H7 (cell line): ENCODE measurements around the gene FCHO1. TPM values are rescaled to one million over a fixed set of nuclear protein-coding genes. Genes with fewer than 3 reads are reported as not detected.

Experiments used
- DNase-seq: peaks from one replicate; pipeline ENCODE4 v3.0.0; 2012
- H3K27me3 ChIP-seq: 2 replicates; pipeline ENCODE4 v1.6.0; 2011; ENCODE audit warnings: mild to moderate bottlenecking, low read length; ENCODE audit not compliant: control insufficient read depth, insufficient read depth
- H3K36me3 ChIP-seq: replicated peaks from 2 replicates; pipeline ENCODE4 v1.5.1; 2011; ENCODE audit warnings: low read length; ENCODE audit not compliant: control insufficient read depth, insufficient read depth
- H3K4me3 ChIP-seq: 2 replicates; pipeline ENCODE4 v1.5.1; 2011; ENCODE audit warnings: low read depth, mild to moderate bottlenecking, control low read depth, low read length, moderate library complexity; ENCODE audit not compliant: insufficient read depth
- total RNA-seq: library from RNA; depleted of rRNA; stranded (reverse); fragments of >200 nt; shearing (Covaris generic); gene quantifications from 2 replicates; pipeline ENCODE4 v1.2.3, GENCODE V29; 2014

Gene FCHO1
- total RNA-seq, 1 experiment from 2014 or later: 21.6 TPM

DNA sequence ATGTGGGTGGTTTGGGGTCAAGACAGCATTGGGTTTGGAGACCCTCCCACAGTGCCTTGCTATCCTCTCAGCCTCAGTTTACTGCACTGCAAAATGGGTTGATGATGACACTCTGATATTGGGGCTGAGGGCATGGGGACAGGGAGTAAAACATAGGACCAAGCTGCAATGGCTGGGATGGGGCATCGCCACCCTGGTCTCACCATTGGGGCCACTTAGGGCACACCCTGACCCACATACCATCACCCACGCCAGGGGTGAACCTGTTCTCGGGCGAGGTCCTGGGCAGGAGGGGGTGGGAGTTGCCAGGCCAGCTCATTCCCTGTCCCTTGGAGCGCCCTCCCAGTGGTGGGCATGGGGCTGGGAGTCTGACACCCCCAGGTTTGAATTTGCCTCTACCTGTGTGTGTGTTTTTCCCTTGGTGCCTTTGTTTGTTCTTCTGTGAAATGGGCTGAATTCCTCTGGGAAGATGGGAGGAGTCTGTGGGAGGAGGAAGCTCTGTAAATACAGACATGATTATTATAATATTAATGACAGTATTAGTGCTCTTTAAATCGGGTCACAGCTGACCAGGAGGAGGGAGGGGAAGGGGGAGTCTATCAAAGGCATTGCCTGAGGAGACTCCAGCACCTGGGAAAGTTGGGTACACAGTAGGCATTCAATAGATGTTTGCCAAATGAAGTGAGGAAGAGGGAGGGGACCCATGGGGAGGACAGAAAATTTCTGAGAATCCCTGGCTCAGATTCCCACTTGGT, 2.2 kb upstream of the FCHO1 start:
- Histone ChIP-seq H3K4me3 (no peak overlapping the region), H3K36me3 (no peaks in the 10 kb centered on the region), H3K27me3 (peaks cover 3% of the 10 kb centered on the region; the same call in 1 of the 2 replicates)
- peak; percentile 38 for DNase-seq

DNA sequence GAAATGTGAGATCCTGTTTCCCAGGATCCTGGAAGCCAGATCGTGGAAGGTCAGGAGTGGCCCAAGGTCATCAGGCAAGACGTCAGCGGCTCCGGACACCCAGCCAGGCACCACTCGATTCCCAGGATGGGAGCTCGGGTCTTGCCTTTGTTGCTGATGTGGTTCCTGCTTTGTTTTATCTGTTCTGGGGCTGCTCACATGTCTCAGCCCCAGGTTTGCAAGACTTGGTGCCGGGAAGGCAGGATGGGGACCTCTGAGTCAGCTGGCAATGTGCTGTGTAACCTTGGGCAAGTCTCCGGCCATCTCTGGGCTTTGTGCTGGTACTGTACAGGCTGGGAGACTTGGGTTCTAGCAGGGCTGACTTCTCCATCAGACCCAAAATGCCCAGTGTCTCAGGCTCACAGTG, 1.4 kb upstream of the FCHO1 start:
- peaks cover 3% of the 10 kb centered on the region; the same call in 1 of the 2 replicates for H3K27me3 ChIP-seq
- no peaks in the 10 kb centered on the region for H3K36me3 ChIP-seq

DNA sequence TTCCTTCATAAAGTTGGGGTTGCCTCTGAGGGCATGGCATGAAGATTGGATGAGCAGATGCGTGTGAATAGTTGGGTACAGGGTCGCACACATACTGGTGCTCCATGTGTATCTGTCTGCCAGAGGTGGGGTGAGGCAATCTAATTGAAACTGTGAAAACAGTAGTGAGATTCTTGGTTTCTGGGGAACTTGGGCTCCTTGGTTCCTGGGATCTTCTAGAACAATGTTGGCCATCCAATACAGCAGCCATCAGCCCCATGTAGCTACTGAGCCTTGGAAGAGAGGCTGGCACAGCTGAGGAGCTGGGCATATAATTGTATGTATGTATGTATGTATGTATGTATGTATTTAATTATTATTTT, 616 bp downstream of the FCHO1 start:
- no peak for DNase-seq
- Histone ChIP-seq H3K36me3 (no peaks in the 10 kb centered on the region), H3K27me3 (peaks cover 3% of the 10 kb centered on the region; the same call in 1 of the 2 replicates), H3K4me3 (no peak overlapping the region)

More for the DNA sequence above, 1.4 kb upstream of the FCHO1 start:
- H3K4me3 ChIP-seq: no peak overlapping the region
- DNase-seq: peak; percentile 43

DNA sequence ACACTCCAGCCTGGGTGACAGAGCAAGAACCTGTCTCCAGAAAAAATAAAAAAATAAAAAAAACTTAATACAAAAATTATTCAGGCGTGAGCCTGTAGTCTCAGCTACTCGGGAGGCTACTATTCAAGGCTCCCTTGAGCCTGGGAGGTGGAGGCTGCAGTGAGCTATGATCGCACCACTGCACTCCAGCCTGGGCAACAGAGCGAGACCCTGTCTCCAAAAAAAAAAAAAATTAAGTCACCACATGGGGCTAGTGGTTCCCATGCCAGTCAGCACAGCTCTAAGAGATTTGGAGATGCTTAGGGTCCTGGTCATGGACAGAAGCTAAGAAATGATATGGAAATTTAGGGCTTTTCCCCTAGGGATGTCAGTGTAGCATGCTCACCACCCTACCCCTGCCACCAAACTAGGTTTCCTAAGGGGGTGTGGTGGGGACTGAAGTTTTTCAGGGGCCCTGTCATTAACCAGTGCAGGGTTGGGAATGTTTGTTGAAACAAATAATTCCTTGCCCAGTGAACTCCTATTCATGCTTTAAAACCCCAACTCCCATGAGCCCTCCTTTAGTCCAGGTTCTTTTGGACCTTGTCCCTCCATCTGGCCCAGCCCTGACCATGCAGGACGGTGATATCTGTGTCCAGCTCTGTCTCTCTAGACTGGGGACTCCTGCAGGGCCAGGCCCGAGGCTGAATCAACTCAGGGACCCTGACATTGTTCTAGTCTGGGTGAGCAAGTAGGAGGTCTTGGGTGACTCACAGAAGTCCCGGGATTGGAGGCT, 1.8 kb downstream of the FCHO1 start:
- peaks cover under 1% of the 10 kb centered on the region; the same call in 1 of the 2 replicates for H3K27me3 ChIP-seq
- no peaks in the 10 kb centered on the region for H3K36me3 ChIP-seq
- peak; percentile 12 for DNase-seq
- H3K4me3 ChIP-seq: no peak overlapping the region

DNA sequence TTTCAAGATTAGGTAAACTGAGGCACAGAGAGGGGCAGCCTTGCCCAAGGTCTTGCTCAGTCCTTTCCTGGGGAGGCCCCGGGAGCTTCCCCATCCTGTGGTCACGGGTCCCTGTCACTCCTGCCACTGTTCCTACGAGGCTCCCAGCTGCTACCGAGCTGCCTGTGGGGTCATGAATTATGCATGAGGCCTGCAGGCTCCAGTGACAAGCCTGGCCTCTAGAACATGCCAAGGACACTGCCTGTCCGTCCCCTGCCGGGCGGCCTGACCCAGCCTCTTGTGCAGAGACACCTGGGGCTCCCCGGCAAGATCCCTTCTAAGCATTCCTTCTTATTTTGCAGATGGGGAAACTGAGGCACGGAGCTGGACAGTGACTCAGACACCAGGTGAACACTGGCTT, 2.7 kb downstream of the FCHO1 start:
- DNase-seq: peak; percentile 57

DNA sequence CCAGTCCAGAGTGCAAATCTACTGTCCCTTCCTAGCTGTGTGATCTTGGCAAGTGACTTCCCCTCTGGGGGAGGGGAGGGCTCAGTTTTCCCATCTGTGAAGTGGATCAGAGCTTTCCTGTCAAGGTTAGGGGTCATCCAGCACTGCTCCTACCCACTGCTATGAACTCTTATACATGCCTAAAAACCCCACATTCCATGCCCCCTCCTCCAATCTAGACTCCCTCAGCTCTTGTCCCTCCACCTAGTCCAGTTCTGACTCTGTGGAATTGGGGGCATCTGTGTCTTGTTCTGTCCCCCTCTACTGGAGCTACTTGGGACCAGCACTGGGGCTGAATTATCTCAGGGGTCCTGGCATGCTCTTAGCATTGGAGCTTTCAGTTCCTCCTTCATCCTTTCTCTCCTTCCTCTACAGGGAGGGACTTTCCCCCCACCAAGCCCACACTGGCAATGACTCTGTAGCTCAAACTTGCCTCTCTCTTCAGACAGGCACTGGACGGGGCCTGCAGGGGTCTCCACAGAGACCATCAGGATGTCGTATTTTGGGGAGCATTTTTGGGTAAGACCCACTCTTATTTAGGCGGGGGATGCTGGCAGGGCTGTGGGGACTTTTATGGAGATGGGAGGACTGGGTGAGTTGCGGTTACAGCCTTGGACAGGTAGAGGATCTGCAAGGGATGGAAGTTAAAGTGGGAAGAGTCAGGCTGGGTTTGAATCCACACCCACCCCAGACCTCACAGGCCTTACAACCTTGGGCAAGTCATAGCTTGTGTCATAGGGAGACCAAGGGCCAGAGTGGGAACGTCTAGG, 3.6 kb downstream of the FCHO1 start:
- peak; percentile 34 for DNase-seq
- Histone ChIP-seq H3K4me3 (no peak overlapping the region), H3K27me3 (no peaks in the 10 kb centered on the region), H3K36me3 (no peaks in the 10 kb centered on the region)

More for the DNA sequence above, 2.7 kb downstream of the FCHO1 start:
- H3K27me3 ChIP-seq: no peaks in the 10 kb centered on the region; the same call in 1 of the 2 replicates
- no peak overlapping the region for H3K4me3 ChIP-seq
- H3K36me3 ChIP-seq: no peaks in the 10 kb centered on the region

DNA sequence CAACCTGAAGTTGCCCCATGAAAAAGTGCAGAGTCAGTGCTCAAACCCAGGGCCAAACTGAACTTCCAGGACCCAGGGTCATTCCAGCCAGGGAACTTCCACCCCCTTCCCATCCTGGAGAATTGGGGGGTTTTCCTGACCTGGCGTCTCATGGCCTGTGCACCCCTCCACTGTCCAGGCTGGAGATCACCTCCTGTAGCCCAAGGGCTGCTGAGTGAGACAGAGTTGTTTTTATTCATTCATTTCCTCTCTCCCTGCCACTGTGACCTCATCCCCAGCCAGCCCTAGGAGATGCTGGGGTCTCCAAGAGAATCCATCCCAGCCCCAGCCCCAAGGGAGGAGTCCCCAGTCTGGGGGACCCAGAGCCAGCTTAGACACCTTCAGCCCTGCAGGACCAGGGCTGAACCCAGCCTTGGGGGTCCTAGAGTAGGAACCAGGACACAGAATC, 4.2 kb downstream of the FCHO1 start:
- H3K27me3 ChIP-seq: no peaks in the 10 kb centered on the region
- H3K36me3 ChIP-seq: no peaks in the 10 kb centered on the region
- H3K4me3 ChIP-seq: no peak overlapping the region
- no peak for DNase-seq

DNA sequence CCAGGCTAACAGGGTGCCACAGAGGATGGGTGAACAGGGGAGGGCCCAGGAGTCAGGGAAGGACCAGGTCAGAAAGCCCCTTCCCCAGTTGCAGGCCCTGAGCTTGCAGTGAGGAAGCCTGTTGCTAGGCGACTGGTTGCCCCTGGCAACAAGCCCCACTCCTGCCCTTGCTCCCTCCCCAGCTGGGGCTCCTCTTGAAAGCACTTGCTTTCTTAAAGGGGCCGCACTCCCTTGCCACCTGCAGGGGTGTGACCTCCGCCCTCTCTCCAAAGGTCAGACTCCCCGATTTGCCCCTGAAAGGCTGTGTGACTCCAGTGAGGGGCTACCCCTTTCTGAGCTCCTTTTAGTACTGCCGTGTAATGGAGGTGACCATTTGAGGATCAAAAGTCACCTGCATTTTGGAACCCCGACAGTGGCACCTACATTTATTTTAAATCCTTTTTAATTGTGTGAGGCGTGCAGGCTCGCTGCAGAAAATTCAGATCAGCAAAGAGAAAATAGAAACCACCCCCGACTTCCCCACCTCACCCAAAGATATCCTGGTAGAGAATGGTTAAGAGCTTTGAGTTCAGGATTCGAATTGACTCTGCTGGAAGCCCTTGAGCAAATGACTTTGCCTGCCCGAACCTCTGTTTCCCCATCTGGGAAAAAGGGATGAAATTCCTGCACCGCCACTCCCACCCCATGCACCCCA, 4.8 kb downstream of the FCHO1 start:
- Histone ChIP-seq H3K36me3 (no peaks in the 10 kb centered on the region), H3K27me3 (no peaks in the 10 kb centered on the region), H3K4me3 (no peak overlapping the region)
- DNase-seq: peak; percentile 94

DNA sequence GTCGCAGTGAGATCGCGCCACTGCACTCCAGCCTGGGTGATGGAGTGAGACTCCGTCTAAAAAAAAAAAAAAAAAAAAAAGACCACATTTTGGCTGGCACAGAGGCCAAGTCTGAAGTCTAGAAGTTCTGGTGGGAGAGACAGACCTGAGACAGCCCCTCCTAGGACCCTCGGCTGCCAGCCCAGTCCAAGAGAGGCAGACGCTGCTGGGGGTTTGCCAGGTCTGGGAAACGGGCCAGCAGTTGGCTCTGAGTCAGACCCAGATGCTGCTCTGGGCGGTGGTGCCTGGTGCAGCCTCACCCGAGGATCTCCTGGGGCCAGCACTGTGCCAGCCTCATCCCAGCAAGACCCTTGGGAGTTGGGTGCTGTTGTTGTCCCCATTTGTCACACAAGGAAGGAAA, 5.8 kb downstream of the FCHO1 start:
- Histone ChIP-seq H3K4me3 (no peak overlapping the region), H3K27me3 (no peaks in the 10 kb centered on the region), H3K36me3 (no peaks in the 10 kb centered on the region)
- DNase-seq: no peak

DNA sequence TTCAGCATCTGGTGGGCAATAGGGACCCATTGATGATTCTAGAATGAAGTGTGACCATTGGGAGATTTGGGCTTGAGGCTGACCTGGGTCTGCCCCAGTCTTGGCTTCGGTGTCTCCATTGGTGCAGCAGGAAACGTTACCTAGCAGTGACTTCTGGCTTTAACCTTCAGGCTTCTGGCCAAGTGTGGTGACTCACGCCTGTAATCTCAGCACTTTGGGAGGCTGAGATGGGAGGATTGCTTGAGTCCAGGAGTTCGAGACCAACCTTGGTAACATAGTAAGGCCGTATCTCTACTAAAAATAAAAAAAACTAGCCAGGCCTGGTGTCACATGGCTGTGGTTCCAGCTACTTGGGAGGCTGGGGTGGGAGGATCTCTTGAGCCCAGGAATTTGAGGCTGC, 7.2 kb downstream of the FCHO1 start:
- no peak overlapping the region for H3K4me3 ChIP-seq
- no peaks in the 10 kb centered on the region for H3K36me3 ChIP-seq
- DNase-seq: no peak
- no peaks in the 10 kb centered on the region for H3K27me3 ChIP-seq

DNA sequence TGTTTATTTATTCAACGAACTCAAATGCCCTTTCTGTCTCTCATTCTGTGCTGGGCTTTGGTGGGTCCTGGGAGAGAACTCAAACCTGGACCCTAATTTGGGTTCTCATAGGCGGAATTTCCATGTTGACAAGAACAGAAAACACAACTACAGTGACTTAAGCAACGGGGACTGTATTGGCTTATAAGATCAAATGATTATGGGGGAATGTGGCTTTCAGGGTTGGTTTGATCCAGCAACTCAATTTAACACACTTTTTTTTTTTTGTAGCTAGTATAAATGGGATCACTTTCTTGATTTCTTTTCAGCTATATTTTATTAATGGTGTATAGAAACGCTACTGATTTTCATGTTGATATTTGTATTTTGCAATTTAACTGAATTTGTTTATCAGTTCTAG, 9.9 kb downstream of the FCHO1 start:
- DNase-seq: no peak
- H3K4me3 ChIP-seq: no peak overlapping the region
- no peaks in the 10 kb centered on the region for H3K27me3 ChIP-seq
- no peaks in the 10 kb centered on the region for H3K36me3 ChIP-seq

DNA sequence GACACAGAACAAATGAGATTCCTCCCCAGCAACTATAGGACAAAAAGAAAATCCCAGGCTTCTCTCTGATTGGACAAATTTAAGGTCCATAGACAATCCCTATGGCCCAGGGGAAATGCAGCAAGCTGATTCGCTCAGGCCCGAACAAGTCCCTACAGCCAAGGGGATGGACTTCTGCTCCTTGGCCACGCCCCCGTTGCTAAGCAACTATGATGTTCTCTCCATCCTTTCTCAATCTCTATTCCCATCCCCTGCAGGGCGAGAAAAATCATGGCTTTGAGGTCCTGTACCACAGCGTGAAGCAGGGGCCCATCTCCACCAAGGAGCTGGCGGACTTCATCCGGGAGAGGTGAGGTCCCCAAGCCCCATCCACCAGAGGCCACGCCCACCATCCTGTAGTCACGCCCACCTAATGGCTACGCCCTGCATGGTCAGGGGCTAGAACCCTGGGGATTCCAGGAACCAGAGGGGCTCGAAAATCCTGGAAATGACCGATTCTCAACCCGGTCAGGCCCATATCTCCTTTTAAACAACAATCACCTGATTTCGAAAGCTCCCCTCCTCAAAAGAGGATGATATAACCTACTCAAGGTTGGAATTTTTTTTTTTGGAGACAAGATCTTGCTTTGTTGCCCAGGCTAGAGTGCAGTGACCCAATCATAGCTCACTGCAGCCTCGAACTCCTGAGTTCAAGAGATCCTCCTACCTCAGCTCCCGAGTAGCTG, 11.4 kb downstream of the FCHO1 start:
- H3K36me3 ChIP-seq: no peaks in the 10 kb centered on the region
- peak overlapping the region; percentile 24; the same call in 1 of the 2 replicates for H3K4me3 ChIP-seq
- peak; percentile 95 for DNase-seq
- H3K27me3 ChIP-seq: no peaks in the 10 kb centered on the region

DNA sequence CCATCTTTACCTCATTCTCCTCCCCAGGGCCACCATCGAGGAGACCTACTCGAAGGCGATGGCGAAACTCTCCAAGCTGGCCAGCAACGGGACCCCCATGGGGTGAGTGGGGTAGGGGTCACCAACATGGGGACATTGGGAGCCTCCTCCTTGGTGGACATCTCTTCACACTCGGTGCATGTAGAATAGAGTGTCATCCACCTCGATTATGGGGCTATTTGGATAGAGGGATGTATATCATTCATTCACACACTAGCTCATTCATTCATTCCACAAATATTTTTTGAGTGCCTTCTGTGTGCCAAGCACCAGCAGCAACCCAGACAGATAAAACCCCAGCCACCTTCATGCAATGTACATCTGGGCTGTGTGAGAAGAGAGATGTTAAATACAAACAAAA, 13.1 kb downstream of the FCHO1 start:
- Histone ChIP-seq H3K4me3 (no peak overlapping the region), H3K27me3 (no peaks in the 10 kb centered on the region), H3K36me3 (no peaks in the 10 kb centered on the region)
- no peak for DNase-seq
